Activated CD4-positive, alpha-beta T cell treated with anti-CD3 and anti-CD28 coated beads for 48 hours (primary cell): ENCODE data around the gene CCDC187.
"Not testable (repeated sequence)": the region's sequence is repeated elsewhere in the genome, so short reads cannot be mapped to it uniquely, and the experiment has no call there.

Source experiments
- DNase-seq: peaks from one replicate; pipeline ENCODE4 v3.0.0-alpha.2; 2020

The CCDC187 gene

DNA sequence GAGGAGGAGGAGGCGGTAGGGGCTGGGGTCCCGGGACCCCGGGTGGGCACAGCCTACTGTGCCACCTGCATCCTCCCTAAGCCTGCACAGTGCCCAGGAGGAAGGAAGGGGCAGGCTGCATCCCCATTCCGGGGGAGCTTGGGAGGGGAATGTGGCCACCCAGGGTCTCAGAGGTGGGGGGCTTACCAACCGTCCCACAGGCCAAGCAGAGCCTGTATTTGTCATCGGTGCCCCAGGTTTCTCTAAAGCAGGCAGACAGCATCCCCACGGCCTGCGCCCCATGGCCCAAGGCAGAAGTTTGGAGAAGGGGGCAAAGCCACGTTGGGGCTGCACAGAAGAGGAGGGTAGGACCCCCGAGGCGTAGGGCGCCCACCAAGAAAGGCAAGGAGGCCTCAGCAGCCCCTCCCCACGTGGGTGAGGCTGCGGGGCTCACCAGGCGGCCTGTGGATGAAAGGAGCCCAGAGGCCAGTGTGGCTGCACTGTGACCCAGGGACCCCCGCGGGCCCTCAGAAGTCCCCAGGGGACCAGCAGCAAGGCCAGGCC, 22.9 kb upstream of the CCDC187 start:
- DNase-seq: no peak

DNA sequence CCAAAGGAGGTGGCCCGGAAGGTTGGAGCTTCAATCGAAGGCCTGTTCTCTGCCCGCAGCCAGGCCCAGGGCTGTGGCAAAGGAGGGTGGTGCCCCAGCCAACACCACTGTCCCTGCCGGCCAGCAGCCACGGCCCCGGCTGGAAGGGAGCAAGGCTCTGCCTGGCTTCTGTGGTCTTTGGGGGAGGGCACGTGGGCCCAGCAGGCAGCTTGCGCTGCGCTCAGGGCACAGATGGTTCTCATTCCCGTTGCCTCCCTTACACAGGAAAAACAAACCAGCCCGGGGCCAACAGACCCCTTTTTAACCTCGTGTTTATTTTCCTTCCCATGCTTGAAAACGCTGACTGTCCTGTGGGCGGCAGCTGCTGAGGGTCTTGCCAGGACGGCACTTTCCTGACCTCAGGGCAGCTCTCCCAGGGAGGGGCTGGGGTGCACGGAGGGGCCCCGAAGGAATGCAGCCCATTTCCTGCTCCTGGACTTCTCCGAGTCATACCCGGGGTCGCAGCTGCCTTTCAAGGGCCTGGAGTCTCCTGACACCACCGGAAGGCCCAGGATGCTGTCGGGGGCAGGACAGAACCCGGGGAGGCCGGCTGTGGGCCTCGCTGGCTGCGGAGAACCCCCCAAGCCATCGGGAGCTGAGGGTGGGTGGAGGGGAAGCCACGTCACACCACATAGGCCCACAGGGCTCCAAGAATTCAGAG, 22.3 kb upstream of the CCDC187 start:
- no peak for DNase-seq

DNA sequence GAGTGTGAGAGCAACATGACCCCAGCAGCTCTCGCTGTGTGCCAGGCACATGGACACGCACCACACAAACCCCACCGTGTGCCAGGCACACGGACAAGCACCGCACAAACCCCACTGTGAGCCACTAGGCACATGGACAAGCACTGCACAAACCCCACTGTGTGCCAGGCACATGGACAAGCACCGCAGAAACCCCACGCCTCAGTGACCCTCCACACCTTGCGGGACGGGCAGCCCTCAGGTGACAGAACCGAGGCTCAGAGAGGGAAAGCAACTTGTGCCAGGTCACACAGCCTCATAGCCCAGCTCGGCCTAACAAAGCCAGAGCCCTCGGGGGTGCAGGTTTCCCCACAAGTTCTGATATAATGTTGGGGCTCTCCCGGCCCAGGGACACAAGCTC, 21.5 kb upstream of the CCDC187 start:
- no peak for DNase-seq

DNA sequence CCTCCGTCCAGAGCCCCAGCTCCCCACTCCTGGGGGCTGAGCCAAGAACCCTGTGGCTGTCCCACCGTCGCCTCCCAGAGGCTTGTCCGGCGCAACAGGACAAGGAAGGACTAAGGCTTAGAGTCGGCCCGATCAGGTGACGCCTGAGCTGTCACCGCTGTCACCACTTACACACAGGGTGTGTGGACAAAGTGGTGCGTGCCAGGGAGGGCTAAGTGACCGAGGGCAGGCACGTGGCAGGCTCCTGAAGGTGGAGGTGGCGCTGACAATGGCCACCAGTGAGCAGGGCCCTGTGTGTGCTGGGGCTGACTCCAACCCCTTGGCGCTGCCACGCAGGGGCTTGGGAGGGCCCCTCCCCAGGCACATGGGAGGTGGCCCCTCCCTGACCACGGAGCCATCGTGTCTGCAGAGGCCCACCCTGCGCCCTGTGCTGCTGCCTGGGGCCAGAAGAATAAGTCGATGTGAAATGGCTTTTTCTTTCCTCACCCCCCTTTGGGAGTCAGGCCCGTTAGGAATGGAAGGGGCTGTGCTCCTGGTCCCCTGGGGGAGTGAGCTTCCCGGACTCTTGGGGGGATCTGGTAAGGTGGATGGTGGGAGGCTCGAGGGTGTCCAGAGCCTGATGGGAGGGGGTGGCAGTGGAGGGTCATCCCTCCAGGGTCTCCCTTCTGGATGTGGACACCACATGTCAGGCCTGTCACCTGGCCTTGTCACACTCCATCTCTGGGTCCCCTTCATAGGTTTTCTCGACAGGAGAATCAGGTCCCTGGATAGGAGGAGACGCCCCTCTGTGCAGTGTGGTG, 20.8 kb upstream of the CCDC187 start:
- DNase-seq: no peak

DNA sequence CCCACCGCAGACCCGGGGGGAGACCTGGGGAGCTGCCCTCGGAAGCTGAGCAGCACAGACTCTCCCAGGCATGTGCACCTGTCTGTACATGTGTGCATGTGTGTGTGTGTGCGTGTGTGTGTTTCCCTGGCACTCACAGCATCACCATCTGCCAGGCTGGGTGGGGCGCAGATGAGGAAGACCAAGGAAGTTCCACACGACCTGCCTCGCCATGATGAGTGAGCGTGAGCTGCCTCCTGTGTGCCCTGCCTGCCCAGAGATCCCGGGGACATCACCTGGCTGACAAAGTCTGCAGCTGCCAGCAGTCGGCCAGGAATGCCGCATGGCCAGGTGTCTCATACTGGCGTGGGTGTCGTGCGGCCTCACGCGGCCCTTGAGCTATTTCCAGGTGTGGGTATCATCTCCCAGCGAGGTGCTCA, 19.5 kb upstream of the CCDC187 start:
- no peak for DNase-seq

DNA sequence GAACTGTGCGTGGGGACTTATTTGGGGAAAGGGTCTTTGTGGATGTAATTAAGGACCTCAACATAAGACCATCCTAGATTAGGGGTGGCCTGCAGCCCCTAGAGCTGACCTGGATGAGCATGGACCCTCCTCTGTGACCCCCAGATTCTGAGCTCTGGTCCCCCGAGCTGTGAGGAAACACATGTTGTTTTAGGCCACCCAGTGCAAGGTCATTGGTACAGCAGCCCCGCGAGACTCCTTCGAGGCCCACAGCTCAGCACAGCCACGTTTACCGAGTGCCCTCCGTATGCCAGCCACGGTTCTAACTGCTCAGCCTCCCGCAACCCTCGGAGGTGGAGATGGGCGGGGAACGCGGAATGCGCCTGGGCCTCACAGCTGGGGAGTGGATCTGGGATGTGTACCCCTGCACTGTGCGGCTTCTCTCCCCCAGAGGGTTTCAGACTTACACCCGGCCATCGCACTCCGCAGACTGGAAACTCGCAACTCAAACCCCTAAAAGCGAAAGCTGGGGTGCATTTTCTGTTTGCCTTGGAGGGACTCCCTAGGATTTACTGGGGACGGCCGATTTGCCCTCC, 18.9 kb upstream of the CCDC187 start:
- DNase-seq: no peak

DNA sequence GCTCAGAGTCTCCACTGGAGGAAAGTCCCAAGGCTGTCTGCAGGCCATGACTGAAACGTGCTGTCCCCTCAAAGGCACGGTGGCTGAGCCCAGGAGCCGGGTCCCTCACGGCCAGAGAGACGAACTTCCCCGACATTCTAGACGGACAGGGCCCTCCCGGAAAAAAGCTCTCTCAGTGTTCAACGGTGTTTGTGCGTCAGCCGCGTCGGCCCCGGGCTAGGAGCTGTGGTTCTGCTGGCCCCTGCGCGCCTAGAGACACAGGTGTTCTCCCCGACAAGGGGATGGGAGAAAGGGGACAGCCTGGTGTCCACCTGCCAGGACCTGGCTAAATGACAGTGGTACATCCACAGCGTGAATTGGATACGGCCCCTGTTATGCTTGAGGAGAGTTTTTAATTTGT, 17.7 kb upstream of the CCDC187 start:
- no peak for DNase-seq

DNA sequence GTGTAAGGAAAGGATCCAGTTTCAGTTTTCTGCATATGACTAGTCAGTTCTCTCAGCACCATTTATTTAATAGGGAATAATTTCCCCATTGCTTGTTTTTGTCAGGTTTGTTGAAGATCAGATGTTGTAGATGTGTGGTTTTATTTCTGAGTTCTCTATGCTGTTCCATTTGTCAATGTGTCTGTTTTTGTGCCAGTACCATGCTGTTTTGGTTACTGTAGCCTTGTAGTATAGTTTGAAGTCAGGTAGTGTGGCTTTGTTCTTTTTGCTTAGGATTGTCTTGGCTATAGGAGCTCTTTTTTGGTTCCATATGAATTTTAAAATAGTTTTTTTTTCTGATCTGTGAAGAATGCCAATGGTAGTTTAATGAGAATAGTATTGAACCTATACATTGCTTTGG, 17.1 kb upstream of the CCDC187 start:
- not testable (repeated sequence) for DNase-seq

DNA sequence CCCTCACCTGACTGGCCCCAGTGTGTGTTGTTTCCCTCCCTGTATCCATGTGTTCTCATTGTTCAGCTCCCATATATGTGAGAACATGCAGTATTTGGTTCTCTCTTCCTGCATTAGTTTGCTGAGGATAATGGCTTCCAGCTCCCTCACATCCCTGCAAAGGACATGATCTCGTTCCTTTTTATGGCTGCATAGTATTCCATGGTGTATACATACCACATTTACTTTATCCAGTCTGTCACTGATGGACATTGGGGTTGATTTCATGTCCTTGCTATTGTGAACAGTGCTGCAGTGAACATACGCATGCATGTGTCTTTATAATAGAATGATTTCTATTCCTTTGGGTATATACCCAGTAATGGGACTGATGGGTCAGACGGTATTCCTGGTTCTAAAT, 16.1 kb upstream of the CCDC187 start:
- DNase-seq: not testable (repeated sequence)

DNA sequence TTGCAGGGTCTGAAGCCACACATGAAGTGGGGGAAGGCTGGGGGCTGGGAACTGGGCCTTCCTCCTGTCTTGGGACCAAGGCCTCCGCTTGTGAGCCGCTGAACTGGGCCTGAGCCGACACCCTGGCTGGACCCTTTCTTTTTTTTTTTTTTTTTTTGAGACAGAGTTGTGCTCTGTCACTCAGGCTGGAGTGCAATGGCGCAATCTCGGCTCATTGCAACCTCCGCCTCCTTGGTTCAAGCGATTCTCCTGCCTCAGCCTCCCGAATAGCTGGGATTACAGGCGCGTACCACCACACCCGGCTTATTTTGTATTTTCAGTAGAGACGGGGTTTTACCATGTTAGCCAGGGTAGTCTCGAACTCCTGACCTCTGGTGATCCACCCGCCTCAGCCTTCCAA, 15.3 kb upstream of the CCDC187 start:
- not testable (repeated sequence) for DNase-seq

DNA sequence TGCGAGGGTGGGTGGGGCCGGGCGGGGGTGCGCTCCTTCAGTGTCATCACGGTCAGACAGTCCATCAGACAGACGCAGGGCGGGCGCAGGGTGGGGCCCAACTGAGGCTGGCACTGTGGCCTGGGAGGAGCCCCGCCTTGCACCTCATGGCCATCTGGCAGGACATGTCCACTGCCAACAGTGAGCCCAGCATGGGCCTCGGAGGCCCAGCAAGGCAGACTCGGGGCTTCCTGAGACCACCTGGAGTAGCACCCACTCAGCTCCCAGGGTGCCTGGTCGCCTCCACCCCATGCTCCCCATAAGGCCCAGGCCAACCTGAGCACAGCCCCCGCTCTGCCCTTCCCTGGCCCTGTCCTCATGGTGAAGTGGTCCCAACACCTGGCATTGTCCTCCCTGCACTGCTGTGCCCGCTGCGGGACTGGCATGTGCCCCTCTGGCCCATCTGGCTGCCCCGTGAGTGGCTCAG, 14.9 kb upstream of the CCDC187 start:
- no peak for DNase-seq

DNA sequence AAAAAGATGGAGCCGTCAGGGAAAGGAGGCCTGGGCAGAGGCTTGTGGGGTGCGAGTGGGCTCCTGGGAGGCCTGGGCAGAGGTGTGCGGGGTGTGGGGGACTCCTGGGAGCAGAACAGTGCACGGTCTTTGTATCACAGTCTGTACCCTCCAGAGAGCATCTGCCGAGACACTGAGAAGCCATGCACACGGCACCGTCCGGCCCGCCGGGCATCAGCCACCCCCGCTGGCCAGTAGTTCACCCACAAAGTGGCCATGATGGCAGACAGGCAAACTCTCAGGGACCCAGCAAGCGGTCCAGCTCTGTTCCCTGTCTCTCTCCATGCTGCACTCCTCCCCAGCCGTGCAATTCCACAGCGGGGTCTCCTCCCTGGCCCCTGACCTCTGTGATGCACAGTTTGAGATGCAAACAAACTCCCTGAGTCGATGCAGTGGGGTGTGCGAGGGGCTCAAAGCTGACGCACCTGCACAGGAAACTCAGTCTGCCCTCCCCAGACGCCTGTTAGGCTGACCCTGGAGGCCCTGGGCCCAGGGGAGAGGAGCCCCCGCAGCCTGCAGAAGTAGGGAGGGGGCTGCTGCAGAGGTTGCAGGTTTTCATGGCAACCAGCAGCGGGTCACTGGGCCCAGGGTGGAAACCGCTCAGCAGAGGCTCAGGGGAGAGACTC, 14.3 kb upstream of the CCDC187 start:
- no peak for DNase-seq

DNA sequence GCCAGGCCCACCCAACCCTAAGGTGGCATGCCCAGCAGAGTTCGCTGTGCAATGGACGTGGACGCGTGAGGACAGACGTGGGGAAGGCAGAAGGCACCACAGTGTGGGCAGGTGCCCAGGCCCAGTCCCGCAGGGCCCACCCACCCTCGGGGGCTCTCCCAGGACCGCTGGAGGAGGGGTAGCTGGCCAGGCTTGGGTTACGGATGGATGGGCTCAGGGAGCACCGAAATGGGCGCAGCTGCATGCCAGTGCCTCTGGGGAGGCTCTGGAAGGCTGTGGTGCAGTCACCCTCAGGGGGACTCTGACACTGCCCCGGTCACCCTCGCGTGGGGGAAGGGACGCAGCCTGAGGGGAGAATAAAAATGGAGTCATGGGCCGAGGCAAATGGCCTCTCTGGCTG, 13.8 kb upstream of the CCDC187 start:
- no peak for DNase-seq

DNA sequence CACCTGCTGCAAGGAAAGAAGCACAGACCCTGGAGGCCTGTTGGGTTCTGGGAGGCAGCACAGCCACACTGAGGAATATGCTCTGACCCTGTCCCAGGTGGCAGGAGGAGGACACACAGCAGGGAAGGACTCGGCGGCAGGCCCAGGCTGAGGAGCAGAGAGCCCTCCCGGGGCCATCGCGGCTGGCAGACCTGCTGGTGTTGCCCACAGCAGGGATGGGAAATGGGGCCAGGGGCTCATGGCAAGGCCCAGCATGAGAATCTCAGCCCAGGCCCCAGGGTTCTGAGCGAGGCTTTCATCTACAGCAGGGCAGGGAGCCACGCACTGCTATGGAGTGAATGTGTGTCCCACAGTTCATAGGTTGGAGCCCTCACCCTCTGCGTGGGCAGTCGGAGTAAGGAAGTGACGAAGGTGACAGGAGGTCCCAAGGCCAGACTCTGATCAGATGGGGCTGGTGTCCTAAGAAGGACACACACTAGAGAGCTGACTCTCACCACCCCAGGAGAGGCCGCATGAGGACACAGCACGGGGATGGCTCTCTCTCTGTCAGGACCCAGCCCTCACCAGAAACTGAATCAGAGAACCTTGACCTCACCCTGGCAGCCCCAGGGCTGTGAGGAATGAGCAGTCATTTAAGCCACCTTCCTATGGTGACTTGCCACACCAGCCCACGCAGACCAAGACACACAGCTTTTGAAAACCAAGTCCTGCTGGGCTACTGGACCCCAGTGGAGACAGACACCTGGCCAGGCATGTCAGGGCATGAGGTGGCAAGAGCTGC, 13.2 kb upstream of the CCDC187 start:
- no peak for DNase-seq

DNA sequence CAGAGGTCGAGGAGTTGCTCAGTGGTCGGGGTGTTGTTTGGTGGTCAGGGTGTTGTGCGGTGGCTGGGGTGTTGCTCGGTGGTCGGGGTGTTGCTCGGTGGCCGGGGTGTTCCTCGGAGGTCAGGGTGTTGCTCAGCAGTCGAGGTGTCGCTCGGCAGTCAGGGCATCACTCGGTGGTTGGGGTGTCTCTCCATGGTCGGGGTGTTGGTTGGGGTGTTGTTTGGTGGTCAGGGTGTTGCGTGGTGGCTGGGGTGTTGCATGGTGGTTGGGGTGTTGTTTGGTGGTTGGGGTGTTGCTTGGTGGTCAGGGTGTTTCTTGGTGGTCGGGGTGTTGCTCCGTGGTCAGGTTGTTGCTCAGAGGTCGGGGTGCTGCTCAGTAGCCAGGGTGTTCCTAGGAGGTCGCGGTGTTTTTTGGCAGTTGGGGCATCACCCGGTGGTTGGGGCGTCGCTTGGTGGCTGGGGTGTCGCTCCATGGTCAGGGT, 12.4 kb upstream of the CCDC187 start:
- DNase-seq: no peak

DNA sequence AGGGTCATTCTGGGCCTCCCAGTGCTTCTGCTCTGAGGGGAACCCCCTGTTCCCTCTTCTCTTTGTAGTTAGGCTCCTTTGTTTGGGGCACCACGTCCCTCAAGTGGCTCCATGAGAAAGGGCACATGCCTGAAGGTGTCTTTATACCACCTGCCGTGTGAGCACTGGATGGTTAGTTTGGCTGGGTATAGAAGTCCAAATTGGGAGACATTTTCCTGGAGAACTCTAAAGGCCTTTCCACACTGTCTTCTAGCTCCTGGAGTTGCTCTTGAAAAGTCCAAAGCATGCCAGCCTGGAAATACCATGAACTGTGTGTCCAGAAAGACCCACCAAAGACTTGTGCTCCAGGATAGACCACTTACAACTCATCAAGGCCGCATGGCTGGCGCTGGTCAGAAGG, 11.1 kb upstream of the CCDC187 start:
- no peak for DNase-seq

DNA sequence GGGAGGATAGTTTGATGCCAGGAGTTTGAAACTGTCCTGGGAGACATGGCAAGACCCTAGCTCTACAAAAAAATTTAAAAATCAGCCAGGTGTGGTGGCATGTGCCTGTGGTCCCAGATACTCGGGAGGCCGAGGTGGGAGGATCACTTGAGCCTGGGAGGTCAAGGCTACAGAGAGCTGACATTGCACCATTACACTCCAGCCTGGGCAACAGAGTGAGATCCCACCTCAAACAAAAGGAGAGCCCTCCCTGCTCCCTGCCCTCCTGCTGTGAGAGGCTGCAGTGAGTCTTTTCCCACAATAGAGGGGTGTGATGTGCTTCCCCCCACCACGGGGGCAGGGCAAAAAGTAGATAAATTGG, 10.1 kb upstream of the CCDC187 start:
- DNase-seq: no peak

DNA sequence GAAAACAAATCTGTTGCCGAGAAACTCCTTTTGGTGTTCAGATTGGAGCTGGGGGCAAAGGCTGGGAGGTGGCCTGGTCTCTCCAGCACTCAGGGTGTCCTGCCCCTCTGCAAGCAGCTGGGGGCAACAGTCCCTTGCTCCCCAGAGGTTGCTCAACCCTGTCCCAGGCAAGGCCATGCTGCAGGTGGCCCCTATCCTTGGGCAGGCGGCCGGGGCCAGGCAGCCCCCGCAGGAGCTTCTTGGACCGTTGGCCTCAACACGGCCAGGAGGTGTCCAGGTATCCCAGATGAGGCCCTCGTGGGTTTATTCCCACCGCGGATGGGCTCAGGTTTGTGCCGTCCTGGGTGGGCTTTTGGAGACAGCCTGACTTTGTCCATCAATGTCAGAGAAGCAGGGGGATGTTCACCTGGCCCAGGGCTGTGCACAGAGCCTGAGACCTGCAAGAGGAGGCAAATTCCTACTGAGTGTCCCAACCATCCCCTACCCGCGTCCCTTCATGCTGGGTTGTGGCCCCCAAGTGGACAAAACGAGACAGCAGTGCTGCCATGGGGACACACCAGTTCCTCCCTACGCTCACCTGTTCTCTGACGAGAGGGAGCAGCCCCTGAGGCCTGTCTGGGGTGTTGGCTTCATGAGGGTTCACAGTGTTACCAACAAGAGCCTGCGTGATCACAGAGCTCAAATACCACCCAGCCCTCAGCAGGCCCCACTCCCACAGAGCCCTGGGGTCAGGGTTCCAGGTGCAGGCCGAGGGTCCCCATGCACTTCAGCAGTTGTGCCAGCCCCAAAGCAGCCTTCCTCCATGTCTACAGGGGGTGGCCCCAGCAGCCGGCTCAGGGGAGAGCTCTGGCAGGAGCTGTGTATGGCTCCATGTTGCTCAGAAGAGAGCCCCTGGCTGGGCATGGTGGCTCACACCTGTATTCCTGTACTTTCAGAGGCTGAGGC, 9.5 kb upstream of the CCDC187 start:
- no peak for DNase-seq

DNA sequence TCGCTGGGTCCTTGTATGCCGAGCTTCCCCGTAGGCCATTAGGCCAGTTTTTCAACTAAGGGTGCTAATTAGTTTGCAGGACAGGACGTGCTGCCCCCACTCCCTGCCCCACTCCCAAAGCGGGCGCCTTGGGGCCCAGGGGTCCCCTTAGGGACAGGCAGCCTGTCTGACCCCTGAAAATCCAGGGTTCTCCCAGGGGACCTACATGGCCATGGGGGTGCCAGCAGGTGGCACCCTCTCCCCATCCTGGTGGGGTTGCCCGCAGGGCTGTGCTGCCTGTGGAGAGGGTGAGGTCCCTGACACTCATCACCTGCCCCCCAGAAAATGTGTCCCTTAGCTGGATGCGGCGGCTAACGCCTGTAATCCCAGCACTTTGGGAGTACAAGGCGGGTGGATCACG, 8.5 kb upstream of the CCDC187 start:
- DNase-seq: peak; percentile 61

DNA sequence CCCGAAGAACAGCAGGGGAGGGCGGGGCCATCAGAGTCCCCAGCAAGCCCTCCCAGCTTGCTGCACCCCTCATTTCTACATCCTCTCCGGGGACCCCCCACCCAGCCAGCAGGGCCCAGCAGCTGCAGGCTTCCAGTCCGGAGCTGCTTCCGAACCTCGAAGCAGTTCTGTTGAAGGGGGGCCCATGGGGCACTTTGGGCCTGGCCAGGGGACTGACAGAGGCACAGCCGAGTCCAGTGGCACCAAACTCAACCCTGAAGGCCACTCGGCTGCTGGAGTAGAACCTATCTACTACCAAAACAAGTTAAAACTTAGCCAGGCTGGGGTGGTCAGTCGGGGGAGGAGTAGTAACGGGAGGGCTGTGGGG, 8.1 kb upstream of the CCDC187 start:
- DNase-seq: no peak
